Keratinocyte (primary cell): Measurements from ENCODE around the gene MAGI2.

ENCODE experiments used
- CTCF ChIP-seq, 3 experiments: IDR thresholded peaks in 1 of 3; conservative IDR thresholded peaks in 1 of 3; optimal IDR thresholded peaks in 1 of 3; 2 replicates in 2 of 3; 3 replicates in 1 of 3; pipeline versions ENCODE3 to v1.5.1; 2011; ENCODE audit warnings: low read length in 3 of 3, mild to moderate bottlenecking in 3 of 3, moderate library complexity in 2 of 3, control low read depth in 1 of 3, inconsistent platforms in 1 of 3; ENCODE audit not compliant: insufficient read depth in 2 of 3; ENCODE audit errors: extremely low read depth in 1 of 3
- EZH2 ChIP-seq: IDR thresholded peaks from one replicate; pipeline ENCODE4 v1.6.1; 2012; ENCODE audit warnings: inconsistent platforms, mild to moderate bottlenecking, low read length, moderate library complexity

- TF ChIP-seq CTCF (optimal IDR thresholded peaks at IDR 0.05 in 1 of 3, IDR thresholded peaks at IDR 0.05 in 1 of 3, conservative IDR thresholded peaks at IDR 0.05 in 1 of 3; ENCODE audit: extremely low read depth in 1 of 3, insufficient read depth in 2 of 3, low read length in 3 of 3) (no peak), EZH2 (no peak)
Observed at GRCh38 chr7:78476851-78477405, 976.5 kb downstream of the MAGI2 start.
